ENCODE measurements around the gene SLC5A2.

Gene SLC5A2

GRCh38 chr16:31484491-31485171 lies 1.7 kb downstream of the SLC5A2 start:
- Histone ChIP-seq H3K4me3 (ENCODE audit: low read depth, low read length) (no peak overlapping the region), H3K4me1 (ENCODE audit: control insufficient read depth, insufficient read depth, low read length) (no peaks in the 10 kb centered on the region; the same call in 1 of the 2 replicates), H3K27ac (ENCODE audit: extremely low read depth, low read depth, low read length) (no peak overlapping the region), H3K9me3 (ENCODE audit: control insufficient read depth, insufficient read depth, low read depth, low read length) (no peaks in the 10 kb centered on the region), H3K36me3 (ENCODE audit: control insufficient read depth in 2 of 2, insufficient read depth in 1 of 2, low read length in 2 of 2) (peaks cover 0 to 2% of the 10 kb centered on the region in 2 experiments; a peak in 1 of 3 replicates)
- CTCF ChIA-PET = no interaction called here
- POLR2A ChIA-PET = no interaction called here
- TF ChIP-seq ZNF362 (tag by site-specific recombination; IDR thresholded peaks at IDR 0.05) (no peak), ZNF530 (tag by site-specific recombination; IDR thresholded peaks at IDR 0.05; ENCODE audit: low read depth) (no peak), EGR2 (tag by site-specific recombination; IDR thresholded peaks at IDR 0.05; ENCODE audit: low read depth) (0 out of 2 replicates have a peak, but pooled peaks have one; percentile 29), TRIM28 (IDR thresholded peaks at IDR 0.05; ENCODE audit: borderline replicate concordance, low read length) (no peak), ZNF335 (tag by site-specific recombination; conservative IDR thresholded peaks at IDR 0.05) (no peak), ZNF398 (tag by site-specific recombination; IDR thresholded peaks at IDR 0.05) (no peak), ZNF600 (tag by site-specific recombination; IDR thresholded peaks at IDR 0.05) (no peak), ZFHX2 (tag by site-specific recombination; conservative IDR thresholded peaks at IDR 0.05) (0 out of 2 replicates have a peak, but pooled peaks have one; percentile 14)

GRCh38 chr16:31485571-31485970 lies 2.6 kb downstream of the SLC5A2 start:
- ChIA-PET CTCF (no interaction called here), POLR2A (no interaction called here)
- Histone ChIP-seq H3K4me3 (ENCODE audit: low read depth, low read length) (no peak overlapping the region), H3K36me3 (ENCODE audit: control insufficient read depth in 2 of 2, insufficient read depth in 1 of 2, low read length in 2 of 2) (peaks cover 0 to 12% of the 10 kb centered on the region in 2 experiments; a peak in 1 of 3 replicates), H3K9me3 (ENCODE audit: control insufficient read depth, insufficient read depth, low read depth, low read length) (no peaks in the 10 kb centered on the region), H3K27ac (ENCODE audit: extremely low read depth, low read depth, low read length) (no peak overlapping the region), H3K4me1 (ENCODE audit: control insufficient read depth, insufficient read depth, low read length) (no peaks in the 10 kb centered on the region; the same call in 1 of the 2 replicates)
- TF ChIP-seq ZNF266 (tag by site-specific recombination; IDR thresholded peaks at IDR 0.05; ENCODE audit: low read depth) = no peak
- no peak for TF ChIP-seq ZBTB20 (tag by site-specific recombination; IDR thresholded peaks at IDR 0.05)
- no peak for TF ChIP-seq ZNF623 (tag by site-specific recombination; IDR thresholded peaks at IDR 0.05)
- TF ChIP-seq ZNF560 (tag by site-specific recombination; IDR thresholded peaks at IDR 0.05; ENCODE audit: borderline replicate concordance) = no peak
- TF ChIP-seq KLF1 (tag by site-specific recombination; IDR thresholded peaks at IDR 0.05) = no peak
- no peak for TF ChIP-seq ZNF302 (tag by site-specific recombination; IDR thresholded peaks at IDR 0.05; ENCODE audit: low read depth)
- TF ChIP-seq ZNF518A (tag by site-specific recombination; conservative IDR thresholded peaks at IDR 0.05; ENCODE audit: low read depth) = no peak
- TF ChIP-seq ZBTB17 (tag by site-specific recombination; IDR thresholded peaks at IDR 0.05) = no peak
- no peak for TF ChIP-seq ZNF792 (tag by site-specific recombination; IDR thresholded peaks at IDR 0.05)
- no peak for TF ChIP-seq YY2 (tag by site-specific recombination; IDR thresholded peaks at IDR 0.05)
- TF ChIP-seq ZNF768 (tag by site-specific recombination; IDR thresholded peaks at IDR 0.05) = no peak
- TF ChIP-seq PATZ1 (tag by site-specific recombination; IDR thresholded peaks at IDR 0.05) = no peak
- TF ChIP-seq INSM2 (tag by site-specific recombination; IDR thresholded peaks at IDR 0.05) = no peak
- TF ChIP-seq ZNF292 (tag by site-specific recombination; IDR thresholded peaks at IDR 0.05; ENCODE audit: borderline replicate concordance, low read depth) = no peak
